Activated CD8-positive, alpha-beta memory T cell treated with anti-CD3 and anti-CD28 coated beads for 36 hours (primary cell): ENCODE data around the gene RNF31. TPM values are rescaled to one million over a fixed set of nuclear protein-coding genes. Genes with fewer than 3 reads are reported as not detected.

Source experiments
- CTCF ChIA-PET: fragments of 350-600 bp; sonication (Branson Sonifier 250); formaldehyde crosslinking; loops from one replicate; lab custom pipeline; 2021; ENCODE audit warnings: antibody characterized with exemption; lab: Charles Lee
- POLR2A ChIA-PET: fragments of 350-600 bp; sonication (Branson Sonifier 250); formaldehyde crosslinking; loops from one replicate; lab custom pipeline; 2021; ENCODE audit warnings: antibody characterized with exemption; lab: Charles Lee
- total RNA-seq, 2 experiments: library from RNA; stranded (reverse); gene quantifications; one replicate each; pipeline ENCODE4 v1.2.3, GENCODE V29; 2021

Gene RNF31
- total RNA-seq, 2 experiments from 2014 or later, result 75.5 to 80.8 TPM

- ChIA-PET CTCF (interaction anchor here (1.2 to 1.6 kb wide), 3 partner anchors 15 to 20 kb away, joined by 3 to 5 read pairs (median 5); partner anchors contain the start of gene IRF9), POLR2A (interaction anchor here (0.5 to 1.7 kb wide), 5 partner anchors 8 to 45 kb away, joined by 3 to 5 read pairs (median 4); partner anchors contain the start of genes IPO4 and IRF9)
Observed at GRCh38 chr14:24179961-24180796, 32.9 kb downstream of the RNF31 start.

DNA sequence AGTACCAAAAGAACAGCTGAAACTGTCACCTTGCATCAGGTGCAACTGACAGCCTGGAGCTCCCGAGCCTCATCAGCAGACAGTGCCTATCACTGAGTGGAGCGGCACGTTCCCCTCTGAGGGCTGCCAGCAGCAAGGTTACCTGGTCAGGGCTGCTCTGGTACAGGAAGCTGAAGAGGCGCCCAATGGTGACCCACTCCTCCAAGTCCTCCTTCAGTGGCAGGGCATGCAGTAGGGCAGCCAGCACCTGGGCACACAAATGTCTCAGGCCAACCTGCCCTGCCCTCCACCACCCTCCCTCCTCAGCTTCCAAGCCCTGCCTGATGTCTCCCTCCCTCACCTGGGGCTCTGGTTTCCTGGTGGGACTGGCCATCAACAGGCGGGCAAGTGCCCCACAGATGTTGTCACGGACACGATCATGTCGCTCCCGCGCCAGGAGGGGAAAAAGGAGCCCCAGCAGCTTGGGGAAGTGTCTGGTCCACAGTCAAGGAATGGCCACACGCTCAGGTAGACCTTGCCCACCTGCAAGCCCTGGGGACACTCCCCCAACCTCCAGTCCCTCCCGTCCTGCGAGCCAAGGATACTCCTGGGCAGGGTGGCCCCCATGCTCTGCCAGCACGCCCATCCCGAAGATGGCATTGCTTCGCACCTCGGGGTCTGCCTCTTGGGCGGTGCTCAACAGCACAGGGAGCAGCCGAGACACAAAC lies 34.2 kb downstream of the RNF31 start:
- CTCF ChIA-PET, result interaction anchor here (1.2 kb wide), 1 partner anchor 21 kb away, joined by 5 read pairs; the partner anchor contains the start of gene IRF9
- POLR2A ChIA-PET, result interaction anchor here (0.9 to 1.7 kb wide), 2 partner anchors 17 to 26 kb away, joined by 3 to 5 read pairs; no protein-coding TSS in a partner anchor

- CTCF ChIA-PET, result interaction anchor here (1.3 kb wide), 1 partner anchor 20 kb away, joined by 4 read pairs; the partner anchor contains the start of gene IRF9
- POLR2A ChIA-PET, result interaction anchor here (0.9 kb wide), 1 partner anchor 25 kb away, joined by 3 read pairs; no protein-coding TSS in a partner anchor
Observed at GRCh38 chr14:24182110-24182882, 35.0 kb downstream of the RNF31 start.

GRCh38 chr14:24183014-24183481 lies 35.8 kb downstream of the RNF31 start:
- ChIA-PET CTCF (interaction anchor here (1.3 to 1.5 kb wide), 2 partner anchors 21 to 125 kb away, joined by 4 read pairs; partner anchors contain the start of genes CIDEB and IRF9), POLR2A (no interaction called here)

DNA sequence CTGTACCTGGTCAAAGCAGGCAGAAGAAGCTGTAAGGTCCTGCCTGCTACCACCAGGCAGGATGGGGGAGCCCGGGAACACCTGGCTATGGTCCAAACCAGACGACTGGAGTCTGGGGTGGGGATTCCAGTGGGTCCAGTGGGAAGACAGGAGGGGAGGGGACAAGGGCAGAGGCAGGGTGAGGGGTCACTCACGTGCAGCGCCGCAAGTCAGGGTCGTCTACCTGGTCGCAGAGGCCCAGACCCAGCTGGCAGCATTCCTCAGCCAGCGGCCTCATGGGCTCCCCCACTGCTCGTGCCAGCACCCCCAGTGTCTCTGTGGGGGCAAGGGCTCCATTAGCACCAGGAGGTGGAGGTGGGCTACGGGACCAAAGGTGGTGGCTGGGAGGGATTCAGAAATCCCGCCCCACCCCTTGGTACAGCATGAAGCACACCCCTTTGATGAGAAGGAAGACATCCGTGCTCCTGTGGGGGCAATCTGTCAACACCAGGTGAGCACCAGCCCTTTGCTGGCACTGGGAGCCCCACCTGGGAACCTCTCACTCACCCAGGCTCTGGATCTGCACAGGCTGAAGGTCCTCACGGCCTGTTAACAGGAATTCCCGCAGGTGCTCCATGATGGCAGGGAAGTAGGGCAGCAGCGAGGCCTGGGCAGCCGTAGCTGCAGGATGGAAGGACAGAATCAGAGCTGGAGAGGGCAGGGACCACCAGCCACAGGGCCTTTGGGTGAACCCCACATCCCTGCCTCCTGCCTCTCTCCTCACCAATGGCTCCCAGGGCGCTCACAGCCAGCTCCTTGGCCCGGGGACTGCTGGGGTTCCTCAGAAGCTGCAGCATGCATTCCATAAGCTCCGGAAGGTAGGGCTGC lies 37.0 kb downstream of the RNF31 start:
- POLR2A ChIA-PET, result no interaction called here
- CTCF ChIA-PET, result interaction anchor here (1.3 to 1.5 kb wide), 2 partner anchors 11 to 124 kb away, joined by 3 to 4 read pairs; partner anchors contain the start of genes CIDEB and TM9SF1

DNA sequence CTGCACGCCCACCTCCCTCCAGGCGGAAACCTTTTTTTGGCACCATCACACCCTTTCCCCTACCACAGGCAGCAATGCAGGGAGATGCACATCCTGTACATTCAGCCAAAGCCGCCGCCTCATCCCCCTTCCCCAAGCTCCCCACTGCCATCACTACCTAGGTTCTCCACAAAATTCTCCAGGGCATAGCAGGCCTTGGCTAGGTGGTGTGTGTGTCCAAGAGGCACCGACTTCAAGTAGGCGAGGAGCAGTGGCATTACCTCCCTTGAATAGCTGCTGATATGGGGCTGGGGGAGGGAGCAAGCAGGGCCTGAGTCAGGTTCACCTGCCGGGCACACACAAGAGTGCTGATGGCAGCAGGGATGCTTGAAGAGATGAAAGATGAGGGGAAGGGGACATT lies 37.7 kb downstream of the RNF31 start:
- POLR2A ChIA-PET, result no interaction called here
- CTCF ChIA-PET, result interaction anchor here (1.3 to 1.9 kb wide), 2 partner anchors 11 to 24 kb away, joined by 3 to 11 read pairs; partner anchors contain the start of genes IRF9 and TM9SF1

GRCh38 chr14:24185741-24186140 lies 38.4 kb downstream of the RNF31 start:
- POLR2A ChIA-PET, result no interaction called here

DNA sequence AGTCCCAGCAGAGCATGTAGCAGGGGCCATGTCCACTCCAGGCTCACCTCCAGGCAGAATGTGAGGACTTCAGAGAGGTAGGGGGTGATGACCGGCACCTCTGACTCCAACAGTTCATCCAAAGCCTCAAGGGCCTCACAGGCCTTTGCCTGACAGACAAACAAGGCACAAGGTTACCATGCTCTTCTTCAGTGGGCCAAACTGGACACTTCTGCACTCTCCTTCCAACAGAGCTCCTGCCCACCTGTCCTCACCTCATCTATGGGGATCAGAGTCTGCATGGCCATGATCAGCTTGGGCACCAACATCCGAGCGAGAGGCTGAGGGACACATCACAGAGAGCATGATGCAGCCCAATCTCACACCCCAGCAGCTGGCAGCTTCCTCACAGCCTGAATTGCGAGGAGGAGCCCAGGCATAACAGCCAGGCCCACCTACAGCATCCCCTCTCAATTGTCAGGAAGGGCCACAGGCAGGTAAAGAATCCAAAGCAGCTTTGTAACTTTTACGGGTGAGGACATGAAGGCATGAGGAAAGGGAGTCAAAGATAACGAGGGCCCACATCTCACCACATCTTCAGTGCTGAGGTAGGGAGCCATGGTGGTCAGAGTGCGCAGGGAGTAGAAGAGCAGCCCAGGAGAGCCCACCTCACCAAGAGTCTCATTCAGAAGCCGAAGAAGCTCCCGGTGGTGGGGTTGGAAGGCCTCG lies 39.7 kb downstream of the RNF31 start:
- POLR2A ChIA-PET, result interaction anchor here (0.6 to 3.3 kb wide), 4 partner anchors 9 to 121 kb away, joined by 3 to 15 read pairs (median 6); partner anchors contain the start of genes IRF9 and TM9SF1
- CTCF ChIA-PET, result interaction anchor here (0.6 to 1.9 kb wide), 3 partner anchors 26 to 41 kb away, joined by 3 to 11 read pairs (median 9); partner anchors contain the start of gene IRF9

More at GRCh38 chr14:24185741-24186140, 38.4 kb downstream of the RNF31 start:
- CTCF ChIA-PET, result interaction anchor here (1.3 to 1.9 kb wide), 2 partner anchors 10 to 25 kb away, joined by 3 to 11 read pairs; partner anchors contain the start of genes IRF9 and TM9SF1

GRCh38 chr14:24187539-24187915 lies 40.2 kb downstream of the RNF31 start:
- CTCF ChIA-PET, result interaction anchor here (1.2 kb wide), 1 partner anchor 26 kb away, joined by 9 read pairs; the partner anchor contains the start of gene IRF9
- POLR2A ChIA-PET, result interaction anchor here (3.3 kb wide), 1 partner anchor 26 kb away, joined by 15 read pairs; the partner anchor contains the start of gene IRF9

- POLR2A ChIA-PET, result interaction anchor here (0.6 to 3.3 kb wide), 5 partner anchors 9 to 108 kb away, joined by 3 to 15 read pairs (median 4); partner anchors contain the start of genes CHMP4A, IRF9 and RNF31
- CTCF ChIA-PET, result interaction anchor here (0.7 to 1.6 kb wide), 6 partner anchors 10 to 134 kb away, joined by 3 to 5 read pairs (median 4); partner anchors contain the start of genes IRF9 and MDP1
Observed at GRCh38 chr14:24188251-24189058, 41.2 kb downstream of the RNF31 start, which contains the start of gene IPO4. IPO4 (minus strand) TSS chr14:24188816; CDS start chr14:24188787, 29 bp downstream.

GRCh38 chr14:24189059-24189375 lies 41.7 kb downstream of the RNF31 start:
- CTCF ChIA-PET, result interaction anchor here (0.8 to 1.6 kb wide), 5 partner anchors 27 to 135 kb away, joined by 3 to 5 read pairs (median 4); partner anchors contain the start of genes IRF9 and MDP1
- POLR2A ChIA-PET, result interaction anchor here (0.6 to 3.3 kb wide), 4 partner anchors 9 to 42 kb away, joined by 3 to 15 read pairs (median 4); partner anchors contain the start of genes CHMP4A, IRF9 and RNF31

GRCh38 chr14:24189460-24189859 lies 42.2 kb downstream of the RNF31 start:
- CTCF ChIA-PET, result interaction anchor here (0.8 to 1.6 kb wide), 3 partner anchors 27 to 136 kb away, joined by 3 to 5 read pairs (median 4); partner anchors contain the start of gene MDP1
- POLR2A ChIA-PET, result interaction anchor here (0.6 to 3.3 kb wide), 4 partner anchors 10 to 42 kb away, joined by 3 to 15 read pairs (median 4); partner anchors contain the start of genes CHMP4A, IRF9 and RNF31

- CTCF ChIA-PET, result interaction anchor here (0.7 to 1.1 kb wide), 3 partner anchors 29 to 51 kb away, joined by 3 to 4 read pairs (median 4); partner anchors contain the start of genes EMC9 and IRF9
- POLR2A ChIA-PET, result no interaction called here
Observed at GRCh38 chr14:24190416-24190815, 43.1 kb downstream of the RNF31 start.

DNA sequence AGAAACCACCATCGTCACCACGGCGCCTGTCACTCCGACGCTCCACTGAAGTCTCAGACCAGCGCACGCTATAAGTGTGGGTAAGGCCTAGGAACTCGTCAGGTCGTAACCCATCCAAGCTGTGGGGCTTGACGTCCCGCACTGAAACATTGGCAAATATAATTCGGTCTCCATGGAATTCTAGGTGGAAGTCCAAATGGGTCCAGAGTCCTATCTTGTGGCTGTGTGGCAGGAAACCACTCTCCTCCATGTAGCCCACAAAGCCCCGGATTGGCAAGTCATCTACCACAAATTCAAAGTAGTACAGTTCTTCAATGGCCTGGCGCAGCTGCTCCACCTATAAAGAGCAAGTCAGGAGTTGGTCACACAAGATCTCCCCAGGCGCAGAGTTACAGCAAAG lies 45.6 kb downstream of the RNF31 start:
- POLR2A ChIA-PET, result no interaction called here
- CTCF ChIA-PET, result no interaction called here
